Smooth muscle cell (in vitro differentiated cells): ENCODE data around the gene SSPN. TPM values are rescaled to one million over a fixed set of nuclear protein-coding genes. Genes with fewer than 3 reads are reported as not detected.

Experiments
- DNase-seq: peaks from one replicate; lab custom pipeline; 2025; ENCODE audit not compliant: unreplicated experiment; lab: John Stamatoyannopoulos, UW
- H2AFZ ChIP-seq: fragments of 200-600 bp; sonication (generic); 2 replicates; pipeline ENCODE4 v1.6.0; 2016; ENCODE audit warnings: antibody characterized with exemption, low read depth, mild to moderate bottlenecking
- H3F3A ChIP-seq: fragments of 200-600 bp; sonication (generic); 2 replicates; pipeline ENCODE4 v1.6.0; 2017; ENCODE audit warnings: antibody characterized with exemption, low read depth
- H3K27ac ChIP-seq: fragments of 200-600 bp; sonication (generic); 2 replicates; pipeline ENCODE4 v1.5.1; 2016; ENCODE audit warnings: low read depth, mild to moderate bottlenecking
- H3K27me3 ChIP-seq: fragments of 200-600 bp; sonication (generic); 2 replicates; pipeline ENCODE4 v1.6.1; 2016; ENCODE audit warnings: low read depth, mild to moderate bottlenecking
- H3K36me3 ChIP-seq: fragments of 200-600 bp; sonication (generic); 2 replicates; pipeline ENCODE4 v1.5.1; 2016; ENCODE audit warnings: low read depth
- H3K4me1 ChIP-seq: fragments of 200-600 bp; sonication (generic); 2 replicates; pipeline ENCODE4 v1.5.1; 2016; ENCODE audit warnings: low read depth
- H3K4me2 ChIP-seq: fragments of 200-600 bp; sonication (generic); 2 replicates; pipeline ENCODE4 v1.6.0; 2016; ENCODE audit warnings: mild to moderate bottlenecking
- H3K4me3 ChIP-seq: fragments of 200-600 bp; sonication (generic); 2 replicates; pipeline ENCODE4 v1.5.1; 2016; ENCODE audit warnings: mild to moderate bottlenecking
- H3K79me2 ChIP-seq: fragments of 200-600 bp; sonication (generic); 2 replicates; pipeline ENCODE4 v1.6.0; 2016; ENCODE audit warnings: low read depth, mild to moderate bottlenecking
- H3K9ac ChIP-seq: fragments of 200-600 bp; sonication (generic); 2 replicates; pipeline ENCODE4 v1.6.0; 2016; ENCODE audit warnings: low read depth
- H3K9me3 ChIP-seq: fragments of 200-600 bp; sonication (generic); replicated peaks from 2 replicates; pipeline ENCODE4 v1.5.1; 2016; ENCODE audit warnings: low read depth
- H4K20me1 ChIP-seq: fragments of 200-600 bp; sonication (generic); 2 replicates; pipeline ENCODE4 v1.6.0; 2016; ENCODE audit warnings: low read depth
- WGBS: methylation state at CpG from one replicate; pipeline ENCODE4 v1.1.7; 2016; ENCODE audit warnings: low lambda C conversion rate; 5-methylcytosine and 5-hydroxymethylcytosine counted together
- polyA plus RNA-seq: library from polyadenylated mRNA; unstranded; fragments of >200 nt; fragmentation: Nextera tagmentation; extraction: Ambion mirVana; gene quantifications from 2 replicates; pipeline ENCODE4 v1.2.1, GENCODE V29; 2016
- total RNA-seq: library from RNA; depleted of rRNA; stranded (reverse); fragments of >200 nt; gene quantifications from 2 replicates; pipeline ENCODE4 v1.2.3, GENCODE V29; 2014
- TF ChIP-seq, protein P1 (sequence below): fragments of 200-600 bp; sonication (generic); IDR thresholded peaks from 2 replicates; pipeline ENCODE4 v1.5.1; 2017; ENCODE audit warnings: borderline replicate concordance, mild to moderate bottlenecking, antibody characterized with exemption; ENCODE audit not compliant: insufficient read depth, poor library complexity, severe bottlenecking

Gene SSPN
- total and polyA plus RNA-seq, 2 experiments from 2014 or later = 22.6 to 24.4 TPM

DNA sequence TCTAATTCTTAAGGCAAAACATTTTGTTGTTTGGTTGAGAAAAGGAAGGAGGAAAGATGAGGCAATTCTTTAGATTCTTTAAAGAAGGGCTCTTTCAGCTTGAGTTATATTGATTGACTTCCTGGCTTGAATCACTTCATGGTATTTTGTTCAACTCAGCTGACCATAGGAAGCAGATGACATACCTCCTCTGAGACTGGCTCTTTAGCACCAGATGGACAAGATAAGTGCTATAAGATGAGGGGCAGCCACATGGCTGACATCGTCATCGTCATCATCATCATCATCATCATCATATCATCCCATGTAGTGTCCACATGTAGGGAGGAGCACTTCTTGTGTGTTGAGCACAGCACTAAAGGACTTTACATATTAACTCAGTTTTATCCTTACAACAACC lies 81.3 kb downstream of the SSPN start:
- H3K4me2 ChIP-seq = peak overlapping the region; percentile 12
- 95% methylated on average over 2 of the region's 2 CpGs for WGBS

DNA sequence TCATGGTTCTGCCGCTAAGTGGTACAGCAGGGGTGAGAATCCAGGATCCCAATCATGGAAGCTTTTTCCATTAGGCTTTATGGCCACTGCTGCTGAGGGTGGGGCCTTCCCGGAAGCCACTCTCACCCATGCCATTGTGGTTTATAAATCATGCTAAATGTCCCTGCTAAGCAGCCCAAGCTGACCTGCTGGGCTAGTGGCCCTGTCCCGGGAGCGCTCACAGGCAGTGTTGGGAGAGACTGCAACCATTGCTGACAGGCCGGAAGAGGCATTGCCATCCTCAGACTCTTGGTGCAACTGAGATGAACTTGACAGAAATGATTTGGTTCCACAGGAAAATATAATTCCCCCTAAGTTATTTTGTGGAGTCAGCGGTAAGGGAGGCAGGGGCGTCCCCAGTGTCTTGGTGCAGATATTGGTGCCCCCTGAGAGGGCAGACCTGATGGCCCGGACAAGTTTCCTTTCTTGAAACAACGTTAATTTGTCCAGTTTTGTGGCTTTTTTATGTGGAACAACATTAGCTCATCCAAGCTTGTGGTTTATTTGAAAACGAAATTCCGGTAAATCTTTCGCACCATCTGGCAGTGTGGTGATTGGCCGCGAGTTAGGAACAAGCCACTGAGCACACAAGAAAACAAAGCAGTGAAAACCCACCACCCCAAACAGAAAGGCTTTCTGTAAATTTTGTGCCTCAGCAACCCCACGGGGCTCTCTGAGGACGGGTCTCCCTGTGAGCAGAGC lies 82.3 kb downstream of the SSPN start:
- H2AFZ ChIP-seq = no peak overlapping the region
- no peaks in the 10 kb centered on the region for H4K20me1 ChIP-seq
- TF ChIP-seq, protein P1, sequence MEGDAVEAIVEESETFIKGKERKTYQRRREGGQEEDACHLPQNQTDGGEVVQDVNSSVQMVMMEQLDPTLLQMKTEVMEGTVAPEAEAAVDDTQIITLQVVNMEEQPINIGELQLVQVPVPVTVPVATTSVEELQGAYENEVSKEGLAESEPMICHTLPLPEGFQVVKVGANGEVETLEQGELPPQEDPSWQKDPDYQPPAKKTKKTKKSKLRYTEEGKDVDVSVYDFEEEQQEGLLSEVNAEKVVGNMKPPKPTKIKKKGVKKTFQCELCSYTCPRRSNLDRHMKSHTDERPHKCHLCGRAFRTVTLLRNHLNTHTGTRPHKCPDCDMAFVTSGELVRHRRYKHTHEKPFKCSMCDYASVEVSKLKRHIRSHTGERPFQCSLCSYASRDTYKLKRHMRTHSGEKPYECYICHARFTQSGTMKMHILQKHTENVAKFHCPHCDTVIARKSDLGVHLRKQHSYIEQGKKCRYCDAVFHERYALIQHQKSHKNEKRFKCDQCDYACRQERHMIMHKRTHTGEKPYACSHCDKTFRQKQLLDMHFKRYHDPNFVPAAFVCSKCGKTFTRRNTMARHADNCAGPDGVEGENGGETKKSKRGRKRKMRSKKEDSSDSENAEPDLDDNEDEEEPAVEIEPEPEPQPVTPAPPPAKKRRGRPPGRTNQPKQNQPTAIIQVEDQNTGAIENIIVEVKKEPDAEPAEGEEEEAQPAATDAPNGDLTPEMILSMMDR = no peak
- no peaks in the 10 kb centered on the region for H3K36me3 ChIP-seq
- H3K79me2 ChIP-seq = no peaks in the 10 kb centered on the region
- peaks cover 9% of the 10 kb centered on the region for H3K4me1 ChIP-seq
- peak overlapping the region; percentile 39 for H3K9ac ChIP-seq
- H3K27me3 ChIP-seq = no peaks in the 10 kb centered on the region
- H3K9me3 ChIP-seq = no peaks in the 10 kb centered on the region
- 49% methylated on average over 16 of the region's 16 CpGs for whole genome bisulfite sequencing
- DNase-seq = no peak
- H3F3A ChIP-seq = peaks cover 19% of the 10 kb centered on the region
- H3K4me2 ChIP-seq = no peak overlapping the region
- peak overlapping the region; percentile 80 for H3K27ac ChIP-seq
- H3K4me3 ChIP-seq = no peak overlapping the region

More for the DNA sequence above, 81.3 kb downstream of the SSPN start:
- H3K27ac ChIP-seq = peak overlapping the region; percentile 97
- no peak overlapping the region for H3K9ac ChIP-seq
- H3K36me3 ChIP-seq = no peaks in the 10 kb centered on the region
- no peak overlapping the region for H2AFZ ChIP-seq
- peaks cover 21% of the 10 kb centered on the region for H3F3A ChIP-seq
- no peaks in the 10 kb centered on the region for H3K27me3 ChIP-seq
- H3K9me3 ChIP-seq = no peaks in the 10 kb centered on the region
- DNase-seq = no peak
- H3K4me3 ChIP-seq = no peak overlapping the region
- TF ChIP-seq, protein P1 = no peak
- no peaks in the 10 kb centered on the region for H3K79me2 ChIP-seq
- no peaks in the 10 kb centered on the region for H4K20me1 ChIP-seq
- H3K4me1 ChIP-seq = peaks cover 9% of the 10 kb centered on the region

DNA sequence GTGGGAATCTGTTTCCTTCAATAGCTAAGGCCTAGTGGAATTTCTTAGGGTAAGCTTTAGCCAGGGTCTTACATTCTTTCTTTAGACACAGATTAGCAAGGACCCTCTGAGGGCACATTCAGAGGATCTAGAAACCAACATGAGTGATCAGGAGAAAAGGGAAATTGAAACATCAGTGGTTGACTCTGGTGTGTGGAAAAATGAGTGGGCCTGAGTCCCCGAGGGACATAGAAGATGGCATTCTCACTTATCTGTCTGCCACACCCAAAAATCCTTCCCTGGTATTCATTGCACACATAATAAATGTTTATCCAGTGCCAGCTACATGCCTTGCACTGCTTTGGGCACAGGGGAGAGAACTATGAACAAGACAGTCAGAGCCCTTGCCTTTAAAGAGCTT lies 82.9 kb downstream of the SSPN start:
- Histone ChIP-seq H3K36me3 (no peaks in the 10 kb centered on the region), H3K9me3 (no peaks in the 10 kb centered on the region), H3K9ac (peak overlapping the region; percentile 39), H3F3A (peaks cover 13% of the 10 kb centered on the region), H3K4me2 (no peak overlapping the region), H3K27me3 (no peaks in the 10 kb centered on the region), H4K20me1 (no peaks in the 10 kb centered on the region), H3K27ac (peak overlapping the region; percentile 80), H3K79me2 (no peaks in the 10 kb centered on the region), H2AFZ (no peak overlapping the region), H3K4me1 (peaks cover 9% of the 10 kb centered on the region), H3K4me3 (no peak overlapping the region)
- WGBS = 42% methylated on average over 1 of the region's 1 CpG
- DNase-seq = no peak
- TF ChIP-seq, protein P1 = no peak

DNA sequence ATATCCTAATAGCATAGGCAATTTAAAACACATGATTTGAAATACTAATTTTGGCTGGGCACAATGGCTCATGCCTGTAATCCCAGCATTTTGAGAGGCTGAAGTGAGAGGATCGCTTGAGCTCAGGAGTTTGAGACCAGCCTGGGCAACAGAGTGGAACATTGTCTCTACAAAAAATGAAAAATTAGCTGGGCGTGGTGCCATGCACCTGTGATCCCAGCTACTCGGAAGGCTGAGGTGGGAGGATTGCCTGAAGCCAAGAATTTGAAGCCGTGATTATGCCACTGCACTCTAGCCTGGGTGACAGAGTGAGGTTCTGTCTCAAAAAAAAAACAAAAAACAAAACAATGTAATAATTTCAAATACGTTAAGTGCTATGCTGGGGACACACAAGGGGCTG lies 83.3 kb downstream of the SSPN start:
- no peak for DNase-seq
- no peak overlapping the region for H2AFZ ChIP-seq
- H3K27me3 ChIP-seq = no peaks in the 10 kb centered on the region
- H4K20me1 ChIP-seq = no peaks in the 10 kb centered on the region
- TF ChIP-seq, protein P1 = no peak
- H3K79me2 ChIP-seq = no peaks in the 10 kb centered on the region
- no peaks in the 10 kb centered on the region for H3K9me3 ChIP-seq
- no peaks in the 10 kb centered on the region for H3K36me3 ChIP-seq
- H3K27ac ChIP-seq = peak overlapping the region; percentile 80
- no peak overlapping the region for H3K4me2 ChIP-seq
- H3K4me3 ChIP-seq = no peak overlapping the region
- H3K9ac ChIP-seq = no peak overlapping the region
- peaks cover 9% of the 10 kb centered on the region for H3F3A ChIP-seq
- WGBS = 98% methylated on average over 5 of the region's 5 CpGs
- peaks cover 9% of the 10 kb centered on the region for H3K4me1 ChIP-seq
